GM19099 (cell line): ENCODE data around the gene SLC2A11.

Experiments used
- POLR2A ChIP-seq: IDR thresholded peaks from 3 replicates; pipeline ENCODE4 v1.6.1; 2011; ENCODE audit warnings: low read depth; ENCODE audit not compliant: insufficient read length; ENCODE audit errors: extremely low read depth

The SLC2A11 gene

GRCh38 chr22:23827351-23827995, 30.2 kb upstream of the SLC2A11 start:
- TF ChIP-seq POLR2A, result no peak

DNA sequence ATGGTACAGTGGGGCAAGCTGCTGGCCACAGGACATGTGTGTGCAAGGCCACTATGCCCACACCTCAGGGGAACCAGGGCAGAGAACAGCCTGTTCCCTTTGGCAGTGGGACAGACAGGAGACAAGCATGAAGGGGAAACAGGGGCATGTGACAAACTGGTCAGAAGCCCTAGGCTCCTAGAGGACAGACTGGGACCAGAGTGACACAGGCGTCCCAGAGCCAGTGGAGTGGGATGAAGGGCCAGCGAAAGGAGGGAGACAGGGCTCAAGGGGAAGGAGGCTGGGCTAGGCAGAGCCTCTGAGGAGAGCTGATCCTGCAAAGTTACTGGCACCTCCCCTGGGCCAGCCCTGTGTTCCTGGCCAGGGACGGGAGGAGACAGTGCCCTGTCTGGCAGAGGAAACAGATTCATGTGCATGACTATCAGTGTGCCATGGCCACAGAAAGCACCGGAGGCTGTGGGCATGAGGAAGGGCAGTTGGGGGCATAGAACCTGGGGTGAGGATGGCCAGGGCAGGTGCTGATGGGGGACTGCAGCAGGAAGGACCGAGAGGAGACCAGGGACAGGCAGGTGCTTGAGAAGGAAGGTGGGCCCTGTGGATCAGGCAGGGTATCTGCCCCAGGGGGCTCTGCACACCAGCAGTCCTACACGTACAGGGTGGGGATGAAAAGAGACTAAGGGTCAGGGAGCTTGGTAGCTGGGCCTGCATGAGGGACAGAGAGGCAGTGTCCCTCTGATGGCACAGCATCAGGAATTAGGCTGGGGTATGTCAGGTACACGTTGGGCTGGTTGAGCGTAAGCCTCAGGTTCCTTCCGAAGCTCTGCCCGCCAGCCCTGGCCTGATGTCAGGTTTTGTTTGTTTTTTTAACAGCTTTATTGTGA, 28.6 kb upstream of the SLC2A11 start:
- TF ChIP-seq POLR2A, result no peak

GRCh38 chr22:23829845-23830372, 27.8 kb upstream of the SLC2A11 start:
- TF ChIP-seq POLR2A, result no peak

GRCh38 chr22:23831261-23831660, 26.4 kb upstream of the SLC2A11 start:
- no peak for TF ChIP-seq POLR2A

DNA sequence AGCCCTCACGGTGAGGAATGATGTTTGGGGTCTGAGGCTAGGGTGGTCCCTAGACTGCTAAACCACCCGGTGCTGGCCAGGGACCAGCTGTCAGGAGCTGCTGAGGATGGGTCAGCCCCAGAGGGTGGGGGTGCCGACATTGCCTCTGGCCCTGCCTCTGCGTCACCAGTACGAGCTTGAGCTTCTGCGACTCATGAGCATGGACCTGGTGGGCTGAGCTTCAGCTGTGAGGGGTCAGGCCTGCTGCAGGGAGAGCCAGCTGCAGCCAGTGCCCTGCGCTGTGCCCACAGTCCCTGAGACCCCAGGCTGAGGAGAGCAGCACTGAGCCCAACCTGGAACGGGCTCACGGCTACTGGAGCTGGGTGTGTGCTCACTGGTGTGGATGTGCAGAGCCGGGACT, 25.9 kb upstream of the SLC2A11 start:
- no peak for TF ChIP-seq POLR2A

GRCh38 chr22:23832226-23833016, 25.3 kb upstream of the SLC2A11 start:
- TF ChIP-seq POLR2A, result no peak

GRCh38 chr22:23833017-23833751, 24.5 kb upstream of the SLC2A11 start:
- no peak for TF ChIP-seq POLR2A

DNA sequence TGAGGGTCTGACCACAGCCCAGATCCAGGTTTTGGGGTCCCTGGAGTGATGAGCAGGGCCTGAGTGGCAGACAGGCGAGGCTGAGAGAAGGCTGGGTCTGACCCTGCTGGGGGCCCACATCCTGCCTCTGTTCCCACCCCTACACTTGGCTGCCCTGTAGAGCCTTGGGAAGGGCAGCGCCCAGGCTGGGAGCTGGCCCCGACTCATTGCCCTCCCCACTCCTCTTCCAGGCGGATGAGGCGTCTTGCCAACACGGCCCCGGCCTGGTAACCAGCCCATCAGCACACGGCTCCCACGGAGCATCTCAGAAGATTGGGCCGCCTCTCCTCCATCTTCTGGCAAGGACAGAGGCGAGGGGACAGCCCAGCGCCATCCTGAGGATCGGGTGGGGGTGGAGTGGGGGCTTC, 23.8 kb upstream of the SLC2A11 start:
- TF ChIP-seq POLR2A, result no peak

GRCh38 chr22:23834406-23834792, 23.3 kb upstream of the SLC2A11 start:
- no peak for TF ChIP-seq POLR2A

GRCh38 chr22:23834793-23835483, 22.7 kb upstream of the SLC2A11 start:
- TF ChIP-seq POLR2A, result no peak

DNA sequence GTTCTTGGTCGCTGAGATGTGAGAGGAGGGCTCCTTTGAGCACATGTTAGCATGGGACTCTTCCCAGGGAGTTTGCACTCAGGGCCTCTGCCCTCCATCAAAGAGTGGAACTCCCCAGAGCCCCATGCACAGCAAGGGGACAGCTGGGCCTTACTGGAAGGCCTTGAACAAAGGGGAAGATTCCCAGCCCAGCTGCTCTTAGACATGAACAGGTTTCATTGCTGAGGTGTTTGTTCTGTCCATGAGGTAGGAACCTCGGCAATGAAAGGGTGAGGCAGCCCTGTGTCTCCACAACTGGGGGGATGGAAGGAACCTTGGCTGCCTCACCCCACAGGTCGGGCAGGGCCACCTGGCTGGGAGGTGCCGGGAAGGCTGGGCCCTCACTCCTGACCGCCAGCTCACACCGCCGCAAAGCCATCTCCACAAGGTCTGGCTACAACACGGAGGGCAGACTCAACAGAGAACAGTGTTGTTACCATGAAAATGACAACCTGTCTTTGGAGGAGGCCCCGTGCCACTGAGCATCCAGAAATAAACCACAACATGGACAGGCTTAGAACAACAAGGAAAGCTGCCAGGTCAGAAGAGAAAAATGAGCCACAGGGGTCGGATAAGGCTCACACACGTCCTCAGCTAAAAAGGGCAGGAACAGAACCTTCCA, 22.1 kb upstream of the SLC2A11 start:
- TF ChIP-seq POLR2A, result no peak

DNA sequence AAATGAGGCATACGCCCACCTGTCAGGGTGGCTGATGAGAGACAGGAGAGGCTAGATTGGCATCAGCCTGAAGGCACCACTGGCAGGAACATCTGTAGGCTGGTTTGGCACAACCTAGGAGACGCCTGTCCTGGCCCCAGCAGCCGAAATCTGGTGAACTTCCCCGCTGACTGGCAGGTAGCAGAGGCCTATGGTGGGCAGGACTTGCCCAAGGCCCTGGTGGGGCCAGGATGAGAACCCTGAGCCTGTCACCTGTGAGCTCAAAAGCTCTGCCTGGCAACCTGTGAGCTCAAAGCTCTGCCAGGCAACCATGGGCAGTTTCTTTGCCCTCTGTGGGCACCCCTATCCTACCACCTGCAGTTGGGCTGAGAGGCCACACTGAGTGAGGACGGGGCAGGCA, 21.4 kb upstream of the SLC2A11 start:
- no peak for TF ChIP-seq POLR2A

- no peak for TF ChIP-seq POLR2A
Observed at GRCh38 chr22:23836692-23837495, 20.8 kb upstream of the SLC2A11 start.
